Loucy (cell line): ENCODE data around the gene RBM15.

Source experiments
- EZH2phosphoT487 ChIP-seq: fragments of 200-600 bp; IDR thresholded peaks from 2 replicates; pipeline ENCODE4 v1.6.1; 2018; ENCODE audit warnings: antibody characterized with exemption, mild to moderate bottlenecking, moderate library complexity, borderline replicate concordance
- TF ChIP-seq, protein P1 (sequence below): fragments of 200-600 bp; sonication (generic); conservative IDR thresholded peaks from 2 replicates; pipeline ENCODE4 v1.5.1; 2014; ENCODE audit warnings: mild to moderate bottlenecking, antibody characterized with exemption, low read length

DNA sequence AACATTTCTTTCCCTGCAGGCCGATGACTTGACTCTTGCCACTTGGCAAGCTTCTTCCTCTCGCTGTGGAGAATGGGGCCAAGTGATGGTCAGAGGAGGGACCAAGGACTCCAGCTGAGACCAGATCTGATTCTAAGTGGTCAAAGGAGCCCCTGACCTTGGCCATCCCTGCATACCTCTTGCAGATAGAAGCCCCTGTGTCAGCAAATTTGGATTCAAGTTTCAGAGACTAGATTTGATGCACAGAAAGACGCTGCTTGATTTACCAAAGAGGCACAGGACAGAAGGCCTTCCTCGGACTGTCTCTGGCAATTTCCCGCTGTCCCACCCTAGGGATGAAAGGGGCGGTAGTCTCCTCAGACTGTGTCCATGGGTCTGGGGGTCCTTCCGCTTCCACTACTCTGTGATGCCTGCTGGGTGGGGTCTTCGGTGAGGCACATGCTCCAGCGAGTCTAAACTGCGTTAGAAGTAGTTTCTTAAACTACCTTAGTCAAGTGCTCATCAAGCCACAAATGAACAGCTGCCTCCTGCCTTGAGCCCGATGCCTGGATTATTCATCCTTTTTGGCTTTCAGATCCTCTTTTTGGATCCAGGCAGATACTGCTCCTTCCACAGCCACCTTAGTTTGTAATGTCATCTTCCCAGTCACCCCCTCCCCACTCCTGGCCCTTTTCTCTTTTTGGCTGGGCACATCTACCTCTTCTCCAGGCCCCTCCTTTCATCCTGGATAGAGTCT, 31.8 kb upstream of the RBM15 start:
- TF ChIP-seq, protein P1, sequence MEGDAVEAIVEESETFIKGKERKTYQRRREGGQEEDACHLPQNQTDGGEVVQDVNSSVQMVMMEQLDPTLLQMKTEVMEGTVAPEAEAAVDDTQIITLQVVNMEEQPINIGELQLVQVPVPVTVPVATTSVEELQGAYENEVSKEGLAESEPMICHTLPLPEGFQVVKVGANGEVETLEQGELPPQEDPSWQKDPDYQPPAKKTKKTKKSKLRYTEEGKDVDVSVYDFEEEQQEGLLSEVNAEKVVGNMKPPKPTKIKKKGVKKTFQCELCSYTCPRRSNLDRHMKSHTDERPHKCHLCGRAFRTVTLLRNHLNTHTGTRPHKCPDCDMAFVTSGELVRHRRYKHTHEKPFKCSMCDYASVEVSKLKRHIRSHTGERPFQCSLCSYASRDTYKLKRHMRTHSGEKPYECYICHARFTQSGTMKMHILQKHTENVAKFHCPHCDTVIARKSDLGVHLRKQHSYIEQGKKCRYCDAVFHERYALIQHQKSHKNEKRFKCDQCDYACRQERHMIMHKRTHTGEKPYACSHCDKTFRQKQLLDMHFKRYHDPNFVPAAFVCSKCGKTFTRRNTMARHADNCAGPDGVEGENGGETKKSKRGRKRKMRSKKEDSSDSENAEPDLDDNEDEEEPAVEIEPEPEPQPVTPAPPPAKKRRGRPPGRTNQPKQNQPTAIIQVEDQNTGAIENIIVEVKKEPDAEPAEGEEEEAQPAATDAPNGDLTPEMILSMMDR, result no peak
- no peak for TF ChIP-seq EZH2phosphoT487
